ENCODE measurements around the gene CRHR1.
"Not testable (repeated sequence)": the region's sequence is repeated elsewhere in the genome, so short reads cannot be mapped to it uniquely, and the experiment has no call there.

Gene CRHR1

DNA sequence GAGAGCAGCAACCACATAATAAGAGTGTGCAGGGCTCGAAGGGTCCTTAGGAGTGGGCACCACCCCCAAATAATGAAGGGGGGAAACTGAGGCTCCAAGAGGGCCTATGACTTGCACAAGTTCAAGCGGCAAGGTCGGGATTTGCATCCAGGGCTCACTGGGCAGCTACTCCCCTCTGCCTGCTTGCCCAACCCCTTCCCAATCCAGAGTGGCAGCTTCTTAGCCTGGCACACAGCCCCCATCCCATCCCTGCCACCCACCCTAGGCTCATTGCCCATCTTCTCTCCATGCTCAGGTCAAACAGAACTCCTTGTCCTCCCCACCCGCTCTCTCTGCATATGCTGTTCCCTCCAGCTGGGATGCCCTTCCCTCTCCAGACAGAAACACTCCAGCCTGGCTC is 63.0 kb downstream of the CRHR1 start:
- DNase-seq = no peak

DNA sequence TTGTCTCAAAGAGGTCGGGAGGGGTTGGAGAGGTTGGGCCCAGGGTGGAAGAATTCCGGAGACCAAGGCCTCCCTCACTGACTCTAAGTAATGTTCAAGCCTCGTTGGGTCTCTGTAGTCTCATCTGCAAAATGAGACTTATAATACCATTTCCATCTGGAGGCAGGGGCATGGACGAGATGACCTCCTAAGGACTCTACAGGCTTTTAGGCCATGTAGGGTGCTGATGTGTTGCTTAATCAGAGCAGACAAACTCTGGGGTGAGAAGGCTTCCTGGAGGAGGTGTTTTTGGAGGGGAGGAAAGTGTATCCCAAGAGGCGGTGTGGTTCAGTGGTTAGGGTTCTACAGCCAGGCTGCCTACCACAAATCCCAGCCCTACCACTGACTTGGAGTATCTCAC is 63.6 kb downstream of the CRHR1 start:
- no peak for DNase-seq

DNA sequence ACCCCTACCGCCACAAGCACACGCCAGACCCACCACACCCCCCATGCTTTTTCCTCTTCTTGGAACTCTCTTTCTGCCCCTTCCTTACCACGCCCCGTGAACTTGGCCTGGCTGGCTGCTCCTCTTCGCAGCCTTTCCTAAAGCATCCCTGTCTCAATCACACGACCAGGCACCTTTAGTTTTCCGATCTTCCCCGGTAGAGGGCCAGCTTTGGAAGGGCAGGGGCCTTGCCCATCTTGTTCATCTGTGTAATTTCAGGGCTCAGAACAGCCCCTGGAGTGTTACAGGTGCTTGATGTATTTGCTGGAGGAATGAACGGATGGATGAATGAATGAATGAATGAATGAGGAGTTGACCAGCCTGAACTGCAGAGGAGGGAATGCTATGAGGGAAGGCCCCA is 64.3 kb downstream of the CRHR1 start:
- DNase-seq = no peak

DNA sequence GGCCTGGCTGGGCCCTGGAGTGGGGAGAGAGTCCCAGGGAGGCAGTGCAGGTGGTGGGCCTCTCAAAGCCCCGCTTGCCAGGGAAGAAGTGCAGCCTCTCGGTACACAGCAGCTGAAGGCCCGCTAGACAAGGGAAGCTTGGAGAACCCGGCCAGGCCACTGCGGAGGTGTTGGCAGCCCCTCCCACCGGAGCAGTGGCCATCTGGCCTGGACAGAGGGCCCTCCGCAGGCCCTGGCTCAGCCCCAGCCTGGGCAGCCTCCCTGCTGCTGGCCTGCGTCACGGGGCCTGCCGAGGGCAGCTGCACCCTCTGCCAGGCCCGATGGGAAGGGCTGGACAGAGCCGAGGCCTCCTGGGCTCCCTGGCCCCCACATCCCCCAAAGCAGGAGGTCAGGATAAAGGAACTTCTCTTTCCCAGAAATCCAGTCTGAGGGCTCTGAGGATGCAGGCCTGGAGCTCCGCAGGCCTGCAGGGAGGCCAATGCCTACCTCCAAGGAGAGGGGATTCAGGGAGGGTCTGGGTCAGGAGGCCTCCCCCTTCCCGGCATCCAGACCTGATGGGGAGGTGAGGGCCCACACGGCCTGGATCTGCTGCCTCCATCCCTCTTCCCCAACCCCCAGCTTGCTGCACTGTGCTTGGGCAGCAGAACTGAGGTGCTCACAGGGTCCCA is 64.9 kb downstream of the CRHR1 start:
- no peak for DNase-seq

GRCh38 chr17:45849536-45849990 is 65.4 kb downstream of the CRHR1 start:
- DNase-seq = no peak

- no peak for DNase-seq
These were observed 65.9 kb downstream of the CRHR1 start for GRCh38 chr17:45850011-45850410.

DNA sequence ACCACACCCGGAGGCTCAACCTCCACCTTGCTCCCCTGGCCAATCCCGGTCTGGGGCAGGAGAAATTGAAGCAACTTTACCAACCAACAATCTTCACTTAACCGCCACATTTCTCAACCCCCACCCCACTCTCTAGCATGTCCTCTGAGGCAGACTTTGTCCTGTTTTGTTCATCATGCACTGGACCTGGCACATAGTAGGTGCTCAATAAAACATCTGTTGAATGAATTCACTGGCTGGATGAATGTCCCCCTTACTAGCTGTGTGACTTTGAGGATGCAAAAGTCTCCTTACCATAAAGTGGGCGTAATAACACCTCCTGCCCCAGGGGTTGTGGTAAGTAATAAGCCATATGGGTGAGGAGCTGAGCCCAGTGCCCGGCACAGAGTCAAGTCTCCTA is 66.3 kb downstream of the CRHR1 start:
- no peak for DNase-seq

DNA sequence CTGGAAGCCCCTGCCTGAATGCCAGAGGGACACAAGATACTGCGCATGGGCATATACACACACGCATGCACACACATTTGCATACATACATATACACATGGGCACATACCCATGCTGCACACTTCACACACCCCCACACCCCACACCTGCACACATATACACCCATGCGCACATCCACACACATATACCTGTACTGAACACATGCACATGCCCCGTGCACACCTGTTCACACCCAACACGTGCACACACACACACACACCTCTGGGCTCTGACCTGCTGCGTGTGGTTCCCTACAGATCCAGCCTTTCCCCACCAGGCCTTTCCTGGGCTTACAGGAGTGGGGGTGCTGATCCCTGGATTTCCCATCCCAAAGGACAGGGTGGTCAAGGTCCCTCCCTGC is 66.9 kb downstream of the CRHR1 start:
- DNase-seq = no peak

DNA sequence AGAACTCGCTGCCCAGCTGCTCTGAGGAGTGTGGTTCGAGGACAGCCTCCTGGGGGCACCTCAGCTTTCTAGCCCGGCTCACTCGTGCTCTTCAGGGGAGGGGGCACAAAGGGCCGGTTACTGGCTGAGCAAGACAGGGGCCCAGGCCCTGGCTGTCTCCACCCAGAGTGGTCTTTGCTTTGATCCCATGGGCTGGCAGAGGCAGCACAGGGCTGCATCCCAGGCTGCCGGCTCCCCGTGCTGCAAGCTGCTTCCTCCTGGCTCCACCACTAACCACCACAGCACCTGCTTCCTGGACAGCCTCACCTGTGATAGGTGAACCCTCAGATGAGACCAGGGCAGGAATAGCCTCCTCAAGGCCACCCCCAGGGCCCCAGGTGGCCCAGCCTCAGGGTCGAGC is 67.3 kb downstream of the CRHR1 start:
- no peak for DNase-seq

- no peak for DNase-seq
These were observed 67.8 kb downstream of the CRHR1 start for GRCh38 chr17:45851873-45852272.

DNA sequence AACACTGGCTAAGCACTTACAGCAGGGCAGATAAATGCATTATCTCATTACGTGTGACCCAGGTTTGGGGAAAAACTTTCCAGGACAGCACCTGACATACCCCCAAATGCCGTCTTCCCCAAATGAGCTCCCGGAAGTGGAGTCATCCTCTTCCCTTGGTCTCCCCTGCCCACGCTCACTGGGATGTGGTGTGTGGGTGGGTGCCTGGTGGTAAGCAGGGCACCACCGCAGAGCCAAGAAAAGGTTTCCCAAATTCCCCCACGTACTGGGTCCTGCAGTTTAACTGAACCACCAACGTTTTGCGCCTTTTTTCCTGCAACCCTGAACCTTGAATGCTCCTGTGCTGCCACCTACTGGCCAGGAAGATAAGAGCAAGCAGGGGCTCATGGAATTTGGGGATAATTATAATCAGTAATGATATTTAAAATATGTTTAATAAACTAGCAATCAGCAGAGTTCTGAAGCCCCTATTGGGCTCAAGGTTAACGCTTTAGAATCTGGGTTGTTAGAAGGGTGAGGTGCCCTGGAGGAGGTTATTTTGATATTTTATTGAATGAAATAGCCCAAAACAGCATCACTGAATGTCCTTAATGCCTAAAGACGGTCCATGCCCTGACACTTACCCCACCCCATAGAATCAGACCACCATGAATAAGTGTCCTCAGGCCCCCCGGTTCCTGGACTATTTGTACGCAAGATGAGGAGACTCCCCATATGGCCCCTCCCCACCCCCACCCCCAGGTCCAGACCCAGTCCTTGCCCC is 68.6 kb downstream of the CRHR1 start:
- peak; percentile 47 for DNase-seq

DNA sequence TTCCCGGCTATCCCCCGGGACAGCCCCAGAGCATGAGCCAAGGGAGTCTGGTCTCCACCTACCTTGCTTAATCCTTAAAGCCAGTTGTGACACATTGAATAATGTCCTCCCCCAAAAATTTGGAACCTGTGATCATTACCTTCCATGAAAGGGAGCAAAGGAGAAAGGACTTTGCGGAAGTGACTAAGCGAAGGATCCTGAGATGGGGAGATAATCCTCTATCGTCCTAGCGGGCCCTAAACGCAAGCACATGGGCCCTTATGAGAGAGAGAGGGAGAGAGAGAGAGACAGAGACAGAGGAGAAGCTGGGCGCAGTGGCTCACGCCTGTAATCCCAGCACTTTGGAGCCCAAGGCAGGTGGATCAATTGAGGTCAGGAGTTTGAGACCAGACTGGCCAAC is 70.1 kb downstream of the CRHR1 start:
- no peak for DNase-seq

GRCh38 chr17:45855691-45856336 is 71.7 kb downstream of the CRHR1 start:
- no peak for DNase-seq

DNA sequence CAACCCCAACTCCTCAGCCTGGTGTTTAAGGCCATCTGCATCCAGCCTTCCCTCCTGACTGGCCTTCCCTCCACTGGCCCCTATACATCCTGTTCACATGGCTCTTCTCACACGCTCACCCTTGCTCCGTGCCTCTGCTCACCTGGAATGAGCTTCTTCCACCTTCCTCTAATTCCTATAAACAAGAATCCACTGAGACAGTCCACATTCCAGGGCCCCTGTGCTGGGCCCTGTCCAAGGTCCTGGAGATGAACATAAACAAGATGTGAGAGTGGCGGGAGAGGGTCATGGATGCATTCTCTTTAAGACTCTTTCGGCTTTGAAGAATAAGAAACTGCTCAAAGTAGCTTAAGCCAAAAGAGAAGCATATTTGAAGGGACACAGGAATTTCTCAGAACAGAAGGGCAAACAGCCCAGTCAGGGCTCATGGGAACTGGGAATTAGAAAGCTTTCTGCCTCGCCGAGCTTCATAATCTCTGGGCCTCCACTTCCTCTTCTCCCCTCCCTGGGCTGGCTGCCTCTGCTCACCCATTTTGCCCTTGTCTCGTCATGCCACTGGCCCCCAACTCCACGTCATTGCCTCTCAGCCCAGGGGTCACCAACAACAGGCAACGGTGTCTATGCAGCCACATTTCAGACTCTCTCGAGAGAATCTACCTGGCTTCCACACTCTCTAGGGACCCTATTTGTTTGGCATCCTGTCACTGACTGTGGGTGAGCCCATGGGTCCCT is 74.0 kb downstream of the CRHR1 start:
- no peak for DNase-seq

GRCh38 chr17:45861165-45861564 is 77.0 kb downstream of the CRHR1 start:
- DNase-seq = no peak

DNA sequence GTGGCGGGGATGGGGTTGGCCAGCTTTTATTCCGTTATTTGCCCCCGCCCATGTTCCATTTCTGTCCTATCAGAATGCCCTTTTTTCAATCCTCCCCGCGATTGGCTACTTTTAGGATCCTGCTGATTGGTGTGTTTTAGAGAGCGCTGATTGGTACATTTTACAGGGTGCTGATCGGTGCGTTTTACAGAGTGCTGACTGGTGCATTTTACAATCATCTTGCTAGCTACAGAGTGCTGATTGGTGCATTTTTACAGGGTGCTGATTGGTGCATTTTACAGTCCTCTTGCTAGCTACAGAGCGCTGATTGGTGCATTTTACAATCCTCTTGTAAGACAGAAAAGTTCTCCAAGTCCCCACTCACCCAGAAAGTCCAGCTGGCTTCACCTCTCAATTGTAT is 78.0 kb downstream of the CRHR1 start:
- not testable (repeated sequence) for DNase-seq

- no peak for DNase-seq
These were observed 79.9 kb downstream of the CRHR1 start for GRCh38 chr17:45863857-45864654.

DNA sequence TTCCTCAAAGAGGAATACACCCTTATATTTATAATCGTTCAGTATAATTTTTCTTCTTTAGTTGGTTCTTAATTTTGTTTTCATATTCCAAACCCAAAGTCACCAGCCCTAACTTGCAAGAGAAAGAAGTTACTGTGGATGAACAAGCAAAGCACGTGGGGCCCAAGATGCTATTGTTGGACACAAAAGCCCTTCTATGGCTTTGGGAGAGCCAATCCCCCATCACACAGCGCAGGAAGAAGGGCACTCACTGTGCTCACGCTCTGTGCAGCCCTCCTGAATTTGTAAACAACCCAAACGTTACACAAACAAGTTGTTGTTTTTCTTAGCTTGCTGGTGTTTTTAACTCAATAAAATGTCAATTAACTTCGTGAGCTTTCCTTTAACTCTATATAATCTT is 83.1 kb downstream of the CRHR1 start:
- no peak for DNase-seq

GRCh38 chr17:45867702-45868101 is 83.6 kb downstream of the CRHR1 start:
- no peak for DNase-seq

DNA sequence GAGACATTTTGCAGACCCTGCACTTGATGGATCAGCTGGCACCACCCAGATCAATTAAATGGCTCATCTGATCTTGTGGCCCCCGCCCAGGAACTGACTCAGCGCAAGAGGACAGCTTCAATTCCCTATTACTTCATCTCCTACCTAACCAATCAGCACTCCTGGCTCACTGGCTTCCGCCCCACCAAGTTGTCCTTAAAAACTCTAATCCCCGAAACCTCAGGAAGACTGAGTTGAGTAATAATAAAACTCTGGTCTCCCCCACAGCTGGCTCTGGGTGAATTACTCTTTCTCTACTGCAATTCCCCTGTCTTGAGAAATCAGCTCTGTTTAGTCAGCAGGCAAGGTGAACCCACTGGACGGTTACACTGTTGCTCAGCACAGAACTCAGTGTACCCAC is 84.2 kb downstream of the CRHR1 start:
- no peak for DNase-seq

- DNase-seq = no peak
These were observed 85.7 kb downstream of the CRHR1 start for GRCh38 chr17:45869676-45870341.
